ENCODE measurements around the gene MTA3.
"Not testable (repeated sequence)": the region's sequence is repeated elsewhere in the genome, so short reads cannot be mapped to it uniquely, and the experiment has no call there.

MTA3 gene

DNA sequence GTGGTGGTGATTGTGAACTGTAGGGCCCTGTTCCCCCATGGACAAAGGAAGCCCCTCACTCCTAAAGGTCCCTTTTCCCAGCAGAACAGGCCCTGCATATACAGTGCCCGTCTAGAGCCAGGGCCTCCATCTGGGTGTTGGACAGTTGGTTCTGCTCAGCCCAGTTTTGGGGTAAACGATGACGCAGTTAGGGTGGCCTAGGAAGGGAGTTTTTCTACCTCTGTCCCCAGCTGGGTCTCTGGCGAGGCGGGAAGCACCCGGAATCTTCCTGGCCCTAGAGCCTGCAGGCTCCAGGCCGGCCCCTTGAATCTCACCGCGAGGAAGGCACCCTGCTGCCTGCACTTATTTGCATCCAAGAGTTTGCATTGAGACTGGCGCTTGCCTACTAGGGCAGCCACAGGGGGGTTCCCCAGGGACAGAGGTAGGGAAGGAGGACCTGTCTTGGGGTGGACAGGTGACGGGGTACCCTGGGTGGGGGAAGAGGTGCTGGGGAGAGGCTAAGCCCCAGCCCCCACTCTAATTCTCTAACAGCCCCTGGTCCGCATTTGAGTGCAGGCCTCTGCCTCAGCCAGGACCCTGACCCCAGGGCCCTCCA is 529 bp upstream of the MTA3 start:
- DNase-seq: peak; percentile 49

DNA sequence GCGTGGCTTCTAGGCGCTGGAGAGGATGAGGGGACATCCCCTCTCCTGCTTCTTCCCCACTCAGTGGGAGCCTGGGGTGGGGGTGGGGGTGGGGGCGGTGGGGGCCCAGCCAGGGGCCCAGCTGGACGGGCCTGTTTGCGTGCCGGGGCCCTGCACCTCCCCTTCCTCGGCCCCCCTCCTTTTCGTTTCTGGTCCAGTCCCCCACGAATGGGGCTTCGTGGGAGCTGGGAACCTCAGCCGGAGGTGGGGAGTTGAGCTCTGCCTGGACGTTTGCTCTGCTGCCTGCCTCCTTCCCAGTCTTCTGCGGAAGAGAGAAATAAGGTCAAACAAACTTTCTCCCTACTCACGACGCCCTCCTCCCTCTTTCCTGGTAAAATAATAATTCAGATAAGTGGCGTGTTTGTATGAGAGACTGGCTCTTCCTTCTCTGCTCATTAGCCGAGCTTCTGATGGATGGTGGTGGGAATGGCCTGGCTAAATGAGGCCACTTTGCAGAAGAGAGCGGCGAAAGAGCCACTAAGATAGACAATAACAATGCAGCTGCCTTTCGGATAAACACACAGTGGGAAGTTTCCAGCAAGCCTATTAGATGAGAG is 782 bp downstream of the MTA3 start:
- DNase-seq: peak; percentile 65

DNA sequence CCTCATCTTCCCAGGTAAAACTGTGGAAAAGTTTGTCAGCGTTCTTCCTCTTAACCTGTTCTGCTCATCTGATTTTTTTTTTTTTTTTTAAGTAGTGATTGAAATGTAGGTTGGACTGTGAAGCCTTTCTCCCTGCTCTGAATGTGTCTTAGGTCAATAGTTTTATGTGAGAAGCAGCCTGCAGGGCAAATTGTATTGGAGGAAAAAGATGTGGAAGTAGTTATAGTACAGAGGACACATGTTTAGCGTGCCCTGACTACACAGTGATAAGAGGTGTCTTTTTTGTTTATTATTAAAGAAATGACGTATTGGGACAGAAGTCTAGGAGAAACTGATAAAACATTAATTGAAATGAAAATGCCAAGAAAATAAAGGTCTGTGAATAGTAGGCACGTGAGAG is 1.5 kb downstream of the MTA3 start:
- no peak for DNase-seq

DNA sequence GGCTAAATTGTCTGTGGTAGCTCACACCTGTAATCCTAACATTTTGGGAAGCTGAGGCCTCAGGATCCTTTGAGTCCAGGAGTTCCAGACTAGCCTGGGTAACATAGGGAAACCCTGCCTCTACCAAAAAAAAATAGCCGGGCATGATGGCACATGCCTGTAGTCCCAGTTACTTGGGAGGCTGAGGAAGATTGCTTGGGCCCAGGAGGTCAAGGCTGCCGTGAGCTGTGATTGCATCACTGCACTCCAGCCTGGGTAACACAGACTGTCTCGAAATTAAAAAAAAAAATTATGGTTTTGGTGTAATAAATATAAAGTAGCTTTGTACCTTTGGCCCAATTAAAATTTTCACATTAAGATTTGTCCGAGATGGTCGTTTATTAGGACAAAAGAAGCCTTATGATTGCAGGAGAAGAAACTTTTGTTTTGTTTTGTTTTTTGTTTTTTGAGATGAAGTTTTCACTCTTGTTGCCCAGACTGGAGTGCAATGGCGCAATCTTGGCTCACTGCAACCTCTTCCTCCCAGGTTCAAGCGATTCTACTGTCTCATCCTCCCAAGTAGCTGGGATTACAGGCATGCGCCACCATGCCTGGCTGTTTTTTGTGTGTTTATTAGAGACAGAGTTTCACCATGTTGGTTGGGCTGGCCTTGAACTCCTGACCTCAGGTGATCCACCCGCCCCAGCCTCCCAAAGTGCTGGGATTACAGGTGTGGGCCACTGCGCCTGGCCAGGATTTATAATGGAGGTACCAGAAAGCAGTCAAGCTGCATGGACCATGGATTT is 4.1 kb downstream of the MTA3 start:
- DNase-seq: no peak

DNA sequence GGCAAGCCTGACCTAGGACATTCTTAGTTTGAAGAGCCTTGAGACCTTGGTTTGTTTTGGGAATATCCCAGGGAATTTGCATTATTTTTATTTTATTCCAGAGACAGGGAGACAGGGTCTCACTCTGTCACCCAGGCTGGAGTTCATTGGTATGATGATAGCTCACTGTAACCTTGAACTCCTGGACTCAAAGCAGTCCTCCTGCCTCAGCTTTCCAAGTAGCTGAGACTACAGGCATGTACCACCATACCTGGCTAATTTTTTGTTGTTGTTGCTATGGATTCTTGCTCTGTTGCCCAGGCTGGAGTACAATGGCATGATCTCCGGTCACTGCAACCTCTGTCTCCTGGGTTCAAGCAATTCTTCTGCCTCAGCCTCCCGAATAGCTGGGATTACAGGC is 4.8 kb downstream of the MTA3 start:
- no peak for DNase-seq

DNA sequence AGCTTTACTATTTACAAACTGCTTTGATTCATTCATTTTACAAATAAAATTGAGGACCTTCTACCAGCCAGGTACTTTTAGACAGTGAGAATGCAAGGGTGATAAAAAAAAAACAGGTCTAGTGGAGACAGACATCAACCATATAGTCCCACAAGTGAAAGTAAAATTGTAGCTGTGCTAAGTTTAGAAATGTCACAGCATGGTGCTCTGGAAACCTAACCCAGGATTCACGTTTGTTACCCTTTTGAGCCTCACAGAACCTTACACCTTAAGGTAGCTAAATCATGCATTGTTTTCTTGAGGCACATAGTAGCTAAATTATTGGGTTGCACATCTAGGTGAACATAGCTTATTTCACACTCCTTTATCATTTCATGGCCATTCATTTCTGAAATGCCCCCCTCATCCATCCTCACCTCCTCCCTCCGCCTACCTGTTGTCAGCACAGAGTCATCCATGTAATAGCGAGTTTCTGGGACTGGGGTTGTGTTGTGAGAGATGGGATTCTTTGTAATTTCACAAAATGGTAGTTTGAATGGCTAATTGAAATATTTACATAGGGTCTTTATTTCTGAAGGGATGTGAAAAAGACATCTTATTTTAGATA is 7.1 kb downstream of the MTA3 start:
- DNase-seq: no peak

DNA sequence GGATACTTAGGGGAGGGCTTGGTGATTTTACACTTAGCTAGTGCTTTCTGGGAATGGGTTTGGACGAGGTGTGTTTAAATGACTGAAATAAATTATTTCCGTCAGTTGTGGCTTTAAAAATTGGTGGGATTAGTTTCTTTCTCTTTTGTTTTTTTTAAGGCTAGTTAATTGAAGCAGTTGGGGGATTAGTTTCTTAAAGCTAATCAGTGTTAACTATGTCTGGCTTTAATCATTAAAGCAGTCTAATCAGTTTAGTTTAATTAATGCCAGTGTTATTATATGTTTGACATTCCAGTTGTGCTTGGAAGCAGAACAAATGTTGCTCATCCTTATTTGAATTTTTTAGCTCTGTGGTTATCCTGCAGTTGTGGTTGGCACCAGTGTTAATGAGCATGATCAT is 10.2 kb downstream of the MTA3 start:
- DNase-seq: no peak

DNA sequence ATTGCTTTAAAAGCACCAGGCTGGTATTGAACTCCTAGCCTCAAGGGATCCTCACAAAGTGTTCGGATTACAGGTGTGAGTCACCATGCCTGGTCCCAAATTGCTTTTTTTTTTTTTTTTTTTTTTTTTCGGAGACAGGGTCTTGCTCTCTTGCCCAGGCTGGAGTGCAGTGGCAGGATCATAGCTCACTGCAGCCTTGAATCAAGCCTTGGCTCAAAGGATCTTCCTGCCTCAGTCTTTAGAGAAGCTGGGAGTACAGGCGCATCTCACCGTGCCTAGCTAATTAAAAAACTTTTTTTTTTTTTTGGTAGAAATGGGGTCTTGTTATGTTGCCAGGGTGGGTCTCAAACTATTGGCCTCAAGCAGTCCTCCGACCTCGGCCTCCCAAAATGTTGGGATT is 12.8 kb downstream of the MTA3 start:
- DNase-seq: no peak

DNA sequence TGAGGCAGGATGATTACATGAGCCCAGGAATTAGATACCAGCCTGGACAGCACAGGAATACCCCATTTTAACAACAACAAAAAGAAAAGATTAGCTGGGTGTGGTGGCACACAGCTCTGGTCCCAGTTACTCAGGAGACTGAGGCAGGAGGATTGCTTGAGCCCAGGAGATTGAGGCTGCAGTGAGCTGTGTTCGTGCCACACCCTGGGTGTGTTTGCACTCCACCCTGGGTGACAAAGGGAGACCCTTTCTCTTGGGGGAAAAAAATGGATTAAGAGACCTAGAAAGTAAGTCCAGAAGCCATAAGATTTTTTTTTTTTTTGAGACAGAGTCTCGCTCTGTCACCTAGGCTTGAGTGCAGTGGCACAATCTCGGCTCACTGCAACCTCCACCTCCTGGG is 16.2 kb downstream of the MTA3 start:
- not testable (repeated sequence) for DNase-seq

DNA sequence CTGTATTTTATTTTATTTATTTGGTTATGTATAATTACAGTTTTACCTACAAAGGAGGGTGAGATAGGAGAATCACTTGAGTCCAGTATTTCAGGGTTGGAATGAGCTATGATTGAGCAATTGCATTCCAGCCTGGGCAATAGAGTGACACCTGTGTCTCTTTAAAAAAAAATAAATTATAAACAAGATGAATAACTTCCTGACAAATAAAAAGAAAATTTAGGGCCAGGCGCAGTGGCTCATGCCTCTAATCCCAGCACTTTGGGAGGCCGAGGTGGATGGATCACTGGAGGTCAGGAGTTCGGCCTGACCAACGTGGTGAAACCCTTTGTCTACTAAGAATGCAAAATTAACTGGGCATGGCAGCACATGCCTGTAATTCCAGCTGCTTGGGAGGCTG is 17.3 kb downstream of the MTA3 start:
- no peak for DNase-seq

DNA sequence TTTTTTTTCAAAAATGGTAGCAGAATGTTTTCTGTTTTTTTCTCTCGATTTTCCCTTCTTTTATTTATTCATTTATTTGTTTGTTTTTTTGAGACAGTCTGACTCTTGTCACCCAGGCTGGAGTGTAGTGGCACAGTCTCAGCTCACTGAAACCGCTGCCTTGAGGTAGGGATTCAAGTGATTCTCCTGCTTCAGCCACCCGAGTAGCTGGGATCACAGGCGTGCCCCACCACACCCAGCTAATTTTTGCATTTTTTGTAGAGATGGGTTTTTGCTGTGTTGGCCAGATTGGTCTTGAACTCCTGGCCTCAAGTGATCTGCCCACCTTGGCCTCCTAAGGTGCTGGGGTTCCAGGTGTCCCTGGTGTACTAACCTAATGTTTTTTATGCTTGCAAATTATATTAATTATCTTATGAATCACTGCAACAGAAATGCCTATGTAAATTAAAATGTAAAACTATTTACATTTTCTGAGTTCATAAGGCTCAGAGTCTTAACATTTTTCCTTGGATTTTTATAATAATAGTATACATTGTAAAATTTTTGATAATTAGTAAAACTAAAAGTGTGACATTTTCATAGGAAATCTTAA is 19.2 kb downstream of the MTA3 start:
- no peak for DNase-seq

DNA sequence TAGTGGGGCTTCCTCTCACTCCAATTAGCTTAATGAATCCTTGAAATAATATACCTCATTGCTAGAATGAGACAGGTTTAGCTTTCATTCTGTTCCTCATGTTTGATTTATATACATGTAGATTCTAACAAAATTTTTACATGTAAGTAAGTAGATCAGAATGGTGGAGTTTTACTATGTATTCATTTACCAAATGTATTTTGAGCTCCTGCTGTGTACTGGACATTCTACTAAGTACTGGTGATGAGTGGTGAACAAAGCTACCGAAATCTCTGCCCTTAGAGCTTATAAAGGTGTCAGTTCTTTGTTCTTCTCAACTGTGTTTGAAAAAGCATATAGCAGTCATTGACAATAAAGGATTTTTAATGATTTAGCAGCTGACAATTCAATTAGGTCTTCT is 19.7 kb downstream of the MTA3 start:
- no peak for DNase-seq

DNA sequence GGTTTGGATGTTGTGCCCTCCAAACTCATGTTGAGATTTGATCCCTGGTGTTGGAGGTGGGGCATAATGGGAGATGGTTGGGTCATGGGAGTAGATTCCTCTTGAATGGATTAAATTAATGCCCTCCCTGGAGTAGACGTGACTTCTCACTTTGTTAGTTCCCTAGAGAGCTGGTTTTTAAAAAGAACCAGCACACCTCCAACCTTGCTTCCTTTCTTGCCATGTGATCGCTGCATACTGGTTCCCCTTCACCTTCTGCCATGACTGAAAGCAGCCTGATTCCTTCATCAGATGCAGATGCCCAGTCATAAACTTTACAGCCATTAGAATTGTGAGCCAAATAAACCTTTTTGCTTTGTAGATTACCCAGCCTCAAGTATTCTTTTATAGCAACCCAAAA is 21.7 kb downstream of the MTA3 start:
- no peak for DNase-seq

DNA sequence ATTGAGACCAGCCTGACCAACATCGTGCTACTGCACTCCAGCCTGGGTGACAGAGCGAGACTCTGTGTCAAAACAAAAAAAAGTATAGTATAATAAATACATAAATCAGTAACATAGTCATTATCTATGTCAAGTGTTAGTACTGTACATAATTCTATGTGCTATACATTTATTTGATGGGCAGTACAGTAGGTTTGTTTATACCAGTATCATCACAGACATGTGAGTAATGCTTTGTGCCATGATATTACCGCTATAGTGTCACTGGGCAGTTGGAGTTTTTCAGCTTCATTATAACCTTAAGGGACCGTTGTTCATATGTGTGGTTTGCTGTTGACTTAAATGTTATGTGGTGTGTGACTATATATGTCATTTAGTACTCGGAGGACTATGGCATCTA is 24.9 kb downstream of the MTA3 start:
- DNase-seq: no peak

DNA sequence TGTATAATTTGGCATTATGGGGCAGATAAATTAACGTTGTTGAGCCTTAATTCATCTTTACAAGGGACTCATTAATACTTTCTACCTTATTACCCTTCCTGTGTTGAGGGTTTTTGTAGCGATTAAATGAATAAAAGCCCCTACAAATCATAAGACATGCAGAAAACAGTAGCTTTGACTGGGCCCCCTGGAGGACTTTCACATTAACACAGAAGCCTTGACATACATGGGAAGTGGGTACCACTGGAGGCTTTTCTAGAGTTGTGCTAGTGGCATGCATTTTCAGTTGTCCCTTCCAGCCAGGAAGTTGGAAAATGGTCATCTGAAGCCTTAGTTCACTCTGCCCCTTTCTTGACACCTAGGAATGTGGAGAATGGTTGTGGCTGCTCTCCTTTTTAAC is 30.2 kb downstream of the MTA3 start:
- DNase-seq: no peak

DNA sequence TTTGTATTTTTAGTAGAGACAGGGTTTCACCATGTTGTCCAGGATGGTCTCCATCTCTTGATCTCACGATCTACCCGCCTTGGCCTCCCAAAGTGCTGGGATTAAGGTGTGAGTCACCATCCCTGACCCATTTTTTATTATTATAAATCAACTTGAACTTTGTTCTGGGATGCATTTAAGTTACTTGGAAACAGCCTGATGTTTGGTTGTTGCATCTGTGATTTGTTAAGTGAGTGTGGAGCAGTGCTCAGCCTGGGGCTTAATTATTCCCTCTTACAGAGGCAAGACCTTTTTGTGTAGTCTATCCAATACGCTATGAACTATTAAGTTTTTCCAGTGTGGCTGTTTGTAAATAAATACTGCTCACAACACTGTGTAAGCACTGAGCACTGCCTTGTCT is 32.6 kb downstream of the MTA3 start:
- no peak for DNase-seq

DNA sequence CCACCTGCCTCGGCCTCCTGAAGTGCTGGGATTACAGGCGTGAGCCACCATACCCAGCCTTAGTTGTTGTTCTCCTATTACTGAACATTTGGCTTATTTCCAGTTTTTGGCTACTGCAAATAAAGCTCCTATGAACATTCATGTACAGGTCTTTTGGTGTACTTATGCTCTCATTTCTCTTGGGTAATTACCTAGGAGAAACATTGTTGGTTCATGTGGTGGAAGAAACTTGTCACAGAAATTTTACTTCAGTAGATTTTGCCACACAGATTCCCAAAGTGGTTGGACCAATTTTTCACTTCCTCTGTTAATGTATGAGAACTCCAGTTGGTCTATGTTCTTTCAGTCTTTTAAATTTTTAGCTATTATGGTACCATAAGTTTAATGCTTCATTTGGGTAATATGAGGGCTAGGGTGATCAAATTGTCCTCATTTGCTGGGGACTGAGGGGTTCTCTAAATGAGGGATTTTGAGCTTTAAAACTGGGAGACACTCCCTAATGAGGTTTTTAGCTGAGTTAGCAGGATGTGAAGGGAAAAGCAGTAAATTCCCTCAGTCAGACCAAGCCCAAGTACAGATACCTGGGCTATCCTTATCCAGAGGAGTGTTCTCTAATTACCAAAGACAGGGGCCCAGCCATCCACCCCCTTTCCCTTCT is 33.9 kb downstream of the MTA3 start:
- DNase-seq: no peak

DNA sequence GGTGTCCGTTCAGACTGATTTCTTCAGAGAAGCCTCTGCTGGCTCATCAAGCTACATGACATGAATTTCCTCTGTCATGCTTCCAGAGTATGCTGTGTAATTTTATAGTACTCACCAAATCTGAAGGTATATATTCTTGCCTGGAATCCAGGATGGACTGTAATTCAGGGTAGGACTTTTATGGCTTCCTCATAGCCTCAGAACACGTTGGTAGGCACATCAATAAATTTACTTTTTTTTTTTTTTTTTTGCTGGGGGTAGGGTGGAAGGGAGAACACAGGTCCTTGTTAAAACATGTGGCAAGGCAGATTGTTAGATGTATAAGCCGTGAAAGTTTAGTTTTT is 34.4 kb downstream of the MTA3 start:
- DNase-seq: no peak

DNA sequence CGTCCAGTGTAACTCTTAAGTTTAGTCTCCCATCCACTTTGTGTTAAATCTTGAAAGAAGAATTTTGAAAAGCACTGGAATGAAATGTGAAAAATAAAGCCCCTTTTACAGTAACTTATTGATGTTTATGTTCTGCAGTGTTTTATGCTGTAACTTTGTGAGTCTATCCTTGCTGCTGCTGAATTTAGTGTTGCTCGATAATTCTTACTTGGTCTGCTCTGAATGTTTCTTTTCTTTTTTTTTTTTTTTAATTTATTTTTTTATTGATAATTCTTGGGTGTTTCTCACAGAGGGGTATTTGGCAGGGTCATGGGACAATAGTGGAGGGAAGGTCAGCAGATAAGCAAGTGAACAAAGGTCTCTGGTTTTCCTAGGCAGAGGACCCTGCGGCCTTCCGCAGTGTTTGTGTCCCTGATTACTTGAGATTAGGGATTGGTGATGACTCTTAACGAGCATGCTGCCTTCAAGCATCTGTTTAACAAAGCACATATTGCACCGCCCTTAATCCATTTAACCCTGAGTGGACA is 36.0 kb downstream of the MTA3 start:
- DNase-seq: not testable (repeated sequence)

DNA sequence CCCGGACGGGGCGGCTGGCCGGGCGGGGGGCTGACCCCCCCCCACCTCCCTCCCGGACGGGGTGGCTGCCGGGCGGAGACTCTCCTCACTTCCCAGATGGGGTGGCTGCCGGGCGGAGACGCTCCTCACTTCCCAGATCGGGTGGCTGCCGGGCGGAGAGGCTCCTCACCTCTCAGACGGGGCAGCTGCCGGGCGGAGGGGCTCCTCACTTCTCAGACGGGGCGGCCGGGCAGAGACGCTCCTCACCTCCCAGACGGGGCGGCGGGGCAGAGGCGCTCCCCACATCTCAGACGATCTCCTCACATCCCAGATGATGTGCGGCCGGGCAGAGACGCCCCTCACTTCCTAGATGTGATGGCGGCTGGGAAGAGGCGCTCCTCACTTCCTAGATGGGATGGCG is 37.7 kb downstream of the MTA3 start:
- DNase-seq: not testable (repeated sequence)

DNA sequence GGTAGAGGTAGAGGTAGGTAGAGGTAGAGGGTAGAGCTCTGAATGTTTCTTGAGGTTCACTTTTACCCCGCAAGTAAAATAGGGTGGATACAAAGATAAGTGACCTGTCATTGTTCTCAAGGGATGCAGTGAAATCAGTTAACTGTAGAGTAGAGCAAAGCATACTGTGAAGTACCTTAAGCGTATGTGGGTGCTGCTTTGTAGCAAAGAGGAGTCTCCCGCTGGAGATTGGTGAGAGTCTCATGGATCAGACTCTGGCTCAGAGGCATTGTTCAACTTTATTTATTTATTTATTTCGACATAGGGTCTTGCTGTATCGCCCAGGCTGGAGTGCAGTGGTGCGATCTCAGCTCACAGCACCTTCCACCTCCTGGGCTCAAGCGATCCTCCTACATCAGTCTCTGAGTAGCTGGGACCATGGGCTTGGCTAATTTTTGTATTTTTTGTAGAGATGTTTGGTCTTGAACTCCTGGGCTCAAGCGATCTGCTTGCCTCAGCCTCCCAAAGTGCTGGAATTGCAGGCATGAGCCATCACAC is 38.7 kb downstream of the MTA3 start:
- no peak for DNase-seq

DNA sequence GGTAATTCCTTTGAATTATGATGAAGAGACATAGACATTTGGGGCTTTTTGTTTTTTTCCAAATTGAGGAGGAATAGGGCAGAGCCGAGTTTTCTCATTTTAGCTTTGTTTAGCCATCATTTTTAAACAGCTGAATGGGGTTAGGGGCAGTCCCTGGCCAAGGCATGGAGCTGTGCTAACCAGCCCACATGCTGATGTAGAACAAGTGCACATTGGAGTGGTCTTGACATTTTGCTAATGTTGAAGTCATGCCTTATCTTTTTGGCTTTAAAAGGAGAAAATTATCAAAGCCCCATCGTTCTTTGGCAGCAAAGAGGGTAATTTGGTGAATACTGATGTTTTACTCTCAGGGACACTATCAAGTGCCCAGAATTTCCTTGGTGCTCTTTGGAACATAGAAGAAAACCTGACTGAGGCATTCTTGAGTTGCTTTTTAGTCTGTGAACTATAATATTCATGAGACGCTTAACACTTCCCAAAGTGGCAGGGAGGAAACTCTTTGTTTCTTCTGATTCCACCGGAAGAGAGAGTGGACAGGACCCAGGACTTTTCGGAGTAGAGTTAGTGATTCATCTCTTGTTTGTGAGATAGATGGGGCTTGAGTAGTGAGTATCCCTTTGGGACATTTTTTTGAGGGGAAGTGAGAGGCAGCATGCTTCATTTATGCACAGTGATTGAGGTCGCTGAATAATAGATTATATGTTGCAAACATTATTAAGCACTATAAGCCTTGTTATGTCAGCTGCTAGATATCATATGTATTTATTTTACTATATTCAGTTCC is 45.0 kb downstream of the MTA3 start:
- DNase-seq: no peak
